ENCODE measurements around the gene RAD51B.
"Not testable (repeated sequence)": the region's sequence is repeated elsewhere in the genome, so short reads cannot be mapped to it uniquely, and the experiment has no call there.

The RAD51B gene

GRCh38 chr14:68033336-68033932 is 213.9 kb downstream of the RAD51B start:
- DNase-seq = no peak

GRCh38 chr14:68034896-68035295 is 215.3 kb downstream of the RAD51B start:
- no peak for DNase-seq

GRCh38 chr14:68036202-68036601 is 216.6 kb downstream of the RAD51B start:
- DNase-seq = no peak

- no peak for DNase-seq
These were observed 220.0 kb downstream of the RAD51B start for GRCh38 chr14:68039593-68039992.

GRCh38 chr14:68040633-68041369 is 221.2 kb downstream of the RAD51B start:
- no peak for DNase-seq

DNA sequence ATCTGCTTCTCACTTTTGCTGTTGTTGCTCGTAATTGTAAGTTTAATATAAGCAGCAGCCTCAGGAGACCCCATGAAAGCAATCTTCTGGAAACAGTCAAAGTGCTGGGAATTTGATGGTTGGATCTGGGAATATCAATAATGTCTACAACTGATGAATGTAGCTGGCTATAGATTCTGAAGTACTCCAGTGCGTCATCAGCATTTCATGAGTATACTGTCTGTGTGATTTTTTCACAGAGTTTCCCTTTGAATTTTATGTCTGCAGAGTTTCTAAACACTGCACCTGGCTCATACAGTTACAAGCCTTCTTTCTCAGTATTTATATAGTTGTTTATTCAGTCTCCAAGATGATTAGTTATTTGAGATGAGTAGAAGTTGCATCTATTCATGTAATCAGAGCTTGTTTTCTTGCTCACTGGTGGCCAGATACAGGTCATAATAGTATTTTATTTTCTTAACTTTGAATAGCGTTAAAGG is 222.3 kb downstream of the RAD51B start:
- no peak for DNase-seq

GRCh38 chr14:68042586-68043210 is 223.1 kb downstream of the RAD51B start:
- no peak for DNase-seq

GRCh38 chr14:68043752-68044151 is 224.2 kb downstream of the RAD51B start:
- DNase-seq = no peak

- no peak for DNase-seq
These were observed 228.3 kb downstream of the RAD51B start for GRCh38 chr14:68047906-68048305.

DNA sequence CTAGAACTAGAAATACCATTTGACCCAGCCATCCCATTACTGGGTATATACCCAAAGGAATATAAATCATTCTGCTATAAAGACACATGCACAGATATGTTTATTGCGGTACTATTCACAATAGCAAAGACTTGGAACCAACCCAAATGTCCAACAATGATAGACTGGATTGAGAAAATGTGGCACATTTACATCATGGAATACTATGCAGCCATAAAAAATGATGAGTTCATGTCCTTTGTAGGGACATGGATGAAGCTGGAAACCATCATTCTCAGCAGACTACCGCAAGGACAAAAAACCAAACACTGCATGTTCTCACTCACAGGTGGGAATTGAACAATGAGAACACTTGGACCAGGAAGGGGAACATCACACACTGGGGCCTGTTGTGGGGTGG is 229.2 kb downstream of the RAD51B start:
- not testable (repeated sequence) for DNase-seq

- no peak for DNase-seq
These were observed 230.6 kb downstream of the RAD51B start for GRCh38 chr14:68050177-68050576.

DNA sequence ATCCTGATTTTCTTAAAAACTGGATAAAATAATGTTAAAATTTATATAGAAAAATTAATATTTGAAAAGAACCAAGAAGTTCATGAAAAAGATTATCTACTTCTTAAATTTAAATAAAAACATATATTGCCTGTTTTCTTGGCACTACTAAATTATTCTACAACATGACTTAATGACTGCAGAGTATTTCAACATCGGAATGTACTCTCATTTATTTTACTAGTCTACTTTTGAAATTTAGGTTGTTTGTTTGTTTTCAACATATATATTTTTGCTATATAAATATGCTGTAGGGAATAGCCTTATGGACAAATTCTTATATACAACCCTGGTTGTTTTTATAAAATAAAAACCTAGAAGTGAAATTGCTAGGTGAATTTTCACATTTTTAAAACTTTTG is 231.6 kb downstream of the RAD51B start:
- DNase-seq = no peak

GRCh38 chr14:68060198-68060597 is 240.6 kb downstream of the RAD51B start:
- DNase-seq = no peak

DNA sequence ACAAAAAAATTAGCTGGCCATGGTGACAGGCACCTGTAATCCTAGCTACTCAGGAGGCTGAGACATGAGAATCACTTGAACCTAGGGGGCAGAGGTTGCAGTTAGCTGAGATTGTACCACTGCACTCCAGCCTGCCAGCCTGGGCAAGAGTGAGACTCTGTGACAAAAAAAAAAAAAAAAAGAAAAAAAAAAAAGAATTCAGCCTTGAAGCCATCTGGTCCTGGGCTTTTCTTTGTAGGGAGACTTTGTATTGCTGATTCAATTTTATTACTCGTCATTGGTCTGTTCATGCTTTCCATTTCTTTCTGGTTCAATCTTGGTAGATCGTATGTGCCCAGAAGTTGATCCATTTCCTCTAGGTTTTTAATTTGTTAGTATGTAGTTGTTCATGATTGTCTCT is 243.1 kb downstream of the RAD51B start:
- DNase-seq = no peak

GRCh38 chr14:68065322-68065721 is 245.7 kb downstream of the RAD51B start:
- no peak for DNase-seq

GRCh38 chr14:68074765-68075381 is 255.3 kb downstream of the RAD51B start:
- DNase-seq = no peak

- DNase-seq = no peak
These were observed 255.9 kb downstream of the RAD51B start for GRCh38 chr14:68075382-68076029.

DNA sequence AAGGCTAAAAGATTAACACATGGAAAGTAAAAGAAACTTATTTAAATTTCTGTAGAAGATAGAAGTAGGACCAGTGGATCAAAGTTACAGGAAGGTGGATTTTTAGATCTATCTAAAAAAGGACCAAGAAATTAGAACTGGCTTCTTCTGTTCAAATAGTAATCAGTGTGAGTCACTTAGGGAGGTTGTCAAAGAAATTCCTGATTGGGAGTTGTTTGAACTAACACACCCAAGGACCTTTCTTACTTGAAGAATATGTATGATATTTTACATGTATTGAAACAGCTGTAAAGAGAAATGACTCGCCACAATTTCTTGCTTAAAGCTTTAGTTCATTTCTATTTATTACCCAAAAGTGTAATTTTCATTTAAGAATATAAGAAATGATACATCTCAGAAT is 256.9 kb downstream of the RAD51B start:
- DNase-seq = no peak

GRCh38 chr14:68079941-68080697 is 260.5 kb downstream of the RAD51B start:
- DNase-seq = no peak

DNA sequence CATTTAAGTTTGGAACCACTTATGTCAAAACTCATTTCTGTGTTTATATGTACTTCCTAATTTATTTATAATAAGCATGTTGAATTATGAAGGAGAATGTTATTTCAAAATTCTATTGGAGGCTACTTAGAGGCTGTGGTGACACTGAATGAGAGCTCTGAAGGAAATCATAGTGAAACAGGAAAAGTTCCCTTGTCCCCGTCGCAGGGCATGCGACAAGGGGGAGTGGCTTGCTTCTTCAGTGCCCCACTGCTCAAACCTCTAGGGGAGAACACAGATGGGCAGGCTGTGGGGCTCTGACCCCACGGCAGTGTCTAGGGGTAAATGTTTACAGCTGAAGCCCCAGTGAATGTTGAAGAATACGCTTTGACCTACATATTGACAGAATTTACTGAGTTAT is 261.9 kb downstream of the RAD51B start:
- DNase-seq = no peak

- DNase-seq = no peak
These were observed 263.2 kb downstream of the RAD51B start for GRCh38 chr14:68082698-68083291.

DNA sequence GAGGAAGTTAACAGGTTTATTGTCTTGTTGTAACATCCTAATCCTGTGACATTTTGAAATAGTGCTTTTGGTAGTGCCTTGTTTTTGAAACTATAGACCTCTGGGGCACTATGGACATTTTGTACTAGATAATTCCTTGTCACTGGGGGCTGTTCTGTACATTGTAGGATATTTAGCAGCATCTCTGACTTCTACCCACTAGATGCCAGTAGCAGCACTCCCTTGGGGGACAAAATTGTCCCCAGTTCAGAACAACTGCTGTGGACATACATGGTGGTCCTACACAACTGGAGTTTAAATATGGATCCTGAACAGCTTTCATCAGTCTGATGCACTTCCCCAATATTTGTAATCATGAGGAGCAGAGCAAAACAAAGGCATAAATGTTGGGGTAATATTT is 264.7 kb downstream of the RAD51B start:
- no peak for DNase-seq

All from activated T-cell treated with anti-CD3 and anti-CD28 coated beads for 4 hours (primary cell).